Body of pancreas (tissue), 4 donors: Measurements from ENCODE around the gene VPS4B.

ENCODE experiments used
- CTCF ChIP-seq, 7 experiments: fragments of 450-650 bp in 4 of 7; fragments of 200-600 bp in 3 of 7; sonication (generic) in 3 of 7; IDR thresholded peaks; one replicate each; pipeline ENCODE4 v1.5.1; 2016 to 2019; ENCODE audit warnings: antibody characterized with exemption in 7 of 7
- POLR2A ChIP-seq, 3 donors: fragments of 450-650 bp; IDR thresholded peaks; one replicate each; pipeline ENCODE4 v1.6.1; 2016; ENCODE audit warnings: antibody characterized with exemption in 3 of 3, mild to moderate bottlenecking in 2 of 3

GRCh38 chr18:63468575-63468974, 46.3 kb upstream of the VPS4B start:
- TF ChIP-seq CTCF (IDR thresholded peaks at IDR 0.05) (no peak), POLR2A (IDR thresholded peaks at IDR 0.05) (no peak)
